GM13977 (cell line): ENCODE data around the gene ACCSL.

Source experiments
- DNase-seq: peaks from one replicate; pipeline ENCODE4 v3.0.0; 2012; ENCODE audit warnings: low spot score
- CTCF ChIP-seq: IDR thresholded peaks from 2 replicates; pipeline ENCODE4 v1.5.1; 2012; ENCODE audit warnings: mild to moderate bottlenecking, control low read depth; ENCODE audit not compliant: insufficient read depth; ENCODE audit errors: extremely low read depth, missing control alignments
- in situ Hi-C: fragments of 300-500 bp; cut with MboI; formaldehyde crosslinking; loops from one replicate; pipeline ENCODE4 v1.12.0; 2022; ENCODE audit warnings: low sequenced_read_pairs, low pct_unique_long_range_greater_than_20kb, mixed read lengths, inconsistent platforms; ENCODE audit not compliant: unreplicated experiment

ACCSL gene

DNA sequence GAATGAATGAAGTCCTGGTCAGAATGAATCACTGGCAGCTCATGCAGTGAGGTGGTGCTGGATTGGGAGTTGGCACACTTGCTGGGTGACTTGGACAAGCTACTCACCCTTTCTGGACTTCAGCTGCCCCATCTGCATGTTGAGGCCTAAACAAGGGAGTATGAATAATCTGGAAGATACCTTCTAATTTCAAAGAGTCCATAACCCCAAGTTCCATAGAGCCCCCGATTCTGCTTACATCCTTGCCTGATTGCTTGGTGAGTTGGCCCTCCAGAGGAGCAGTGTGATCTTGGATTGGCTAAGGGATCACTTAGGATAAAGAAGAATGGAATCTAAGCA is 18.3 kb upstream of the ACCSL start:
- in situ Hi-C loops, result no loop called here
- no peak for DNase-seq
- TF ChIP-seq CTCF, result no peak

DNA sequence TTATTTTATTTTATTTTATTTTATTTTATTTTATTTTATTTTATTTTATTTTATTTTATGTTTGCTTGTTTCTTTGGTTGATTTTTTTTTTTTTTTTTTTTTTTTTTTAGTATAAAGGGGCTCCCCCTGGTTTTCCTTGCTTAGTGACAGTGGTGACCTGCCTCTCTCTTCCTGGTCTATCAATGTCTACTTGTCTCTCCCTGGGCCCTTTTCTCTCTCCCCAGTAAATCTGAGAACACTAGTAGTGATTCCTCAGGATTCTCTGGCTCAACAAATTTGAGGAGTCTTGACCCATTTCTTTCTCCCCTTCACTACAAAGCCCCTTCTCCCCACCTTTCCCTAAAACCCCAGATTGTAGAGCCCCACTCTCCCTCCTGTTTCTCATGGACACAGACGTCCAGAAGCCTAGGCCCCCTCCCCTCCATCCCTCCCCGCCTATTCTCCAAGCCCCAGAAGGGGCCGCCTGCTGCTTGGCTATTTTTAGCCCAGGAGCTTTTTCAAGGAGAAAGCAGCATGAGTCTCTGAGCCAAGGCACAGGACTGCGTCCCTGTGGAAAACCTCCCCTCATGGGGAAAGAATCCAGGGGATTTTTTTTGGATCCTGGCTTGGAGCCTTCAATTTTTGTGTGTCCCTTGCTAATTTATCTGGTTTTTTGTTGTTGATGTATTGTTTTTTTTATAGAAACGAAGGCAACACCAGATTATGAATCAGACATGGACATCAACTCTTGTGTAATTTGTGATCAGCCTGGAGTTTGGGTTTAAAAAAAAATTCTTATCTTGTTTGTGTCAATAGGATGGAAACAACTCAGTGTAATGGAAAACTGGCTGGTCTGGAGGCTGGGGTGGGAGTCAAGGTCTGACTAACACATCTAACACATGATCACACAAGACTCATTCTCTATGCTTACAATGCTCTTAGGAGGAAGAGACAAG is 17.5 kb upstream of the ACCSL start:
- in situ Hi-C loops, result loop anchor here (10.0 kb wide), 1 partner anchor 145 kb away; the partner anchor contains the start of gene ALKBH3
- DNase-seq, result no peak
- TF ChIP-seq CTCF, result no peak

GRCh38 chr11:44030996-44031395 is 16.8 kb upstream of the ACCSL start:
- no peak for TF ChIP-seq CTCF
- no peak for DNase-seq
- in situ Hi-C loops, result loop anchor here (10.0 kb wide), 1 partner anchor 146 kb away; the partner anchor contains the start of gene ALKBH3

- TF ChIP-seq CTCF, result no peak
- no peak for DNase-seq
Observed at GRCh38 chr11:44031549-44031948, 16.2 kb upstream of the ACCSL start.

DNA sequence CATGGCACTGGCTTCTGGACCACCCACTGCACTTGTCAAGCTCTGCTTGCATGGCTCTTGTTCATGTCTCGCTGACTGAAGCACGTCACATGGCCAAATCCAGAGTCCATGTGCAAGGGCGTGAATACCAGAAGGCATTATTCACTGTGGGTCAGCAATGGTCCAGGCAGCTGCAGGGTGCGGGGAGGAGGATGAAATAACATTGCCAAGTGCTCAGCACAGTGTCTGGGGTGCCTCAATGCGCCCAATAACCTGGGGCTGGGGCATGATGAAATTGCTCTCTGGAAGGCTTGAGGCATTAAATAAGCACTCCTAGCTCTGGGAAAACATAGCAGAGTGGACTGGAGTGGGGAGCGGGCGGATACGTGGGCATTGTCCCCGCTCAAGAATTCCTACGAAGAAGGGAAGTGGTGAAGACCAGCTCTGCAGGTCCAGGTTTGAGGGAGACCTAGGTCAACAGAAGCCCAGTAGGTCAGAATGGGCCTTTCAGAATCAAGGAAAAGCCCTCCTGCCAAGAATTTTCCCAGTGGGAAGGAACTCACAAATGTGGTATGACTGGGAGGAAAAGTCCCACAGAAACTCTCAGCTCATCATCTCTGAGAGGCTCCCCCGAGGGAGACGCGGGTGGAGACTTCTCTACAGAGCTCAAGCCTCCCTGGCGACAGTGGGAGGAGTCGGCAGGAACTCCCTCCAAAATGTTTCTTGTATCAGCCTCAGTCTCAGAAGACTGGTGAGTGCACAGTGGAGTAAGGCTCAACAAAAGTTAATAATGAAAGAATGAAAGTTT is 15.3 kb upstream of the ACCSL start:
- TF ChIP-seq CTCF, result no peak
- in situ Hi-C loops, result loop anchor here (10.0 kb wide), 1 partner anchor 148 kb away; the partner anchor contains the start of gene ALKBH3
- DNase-seq, result no peak

More at GRCh38 chr11:44031549-44031948, 16.2 kb upstream of the ACCSL start:
- in situ Hi-C loops, result loop anchor here (10.0 kb wide), 1 partner anchor 147 kb away; the partner anchor contains the start of gene ALKBH3

GRCh38 chr11:44033411-44033850 is 14.3 kb upstream of the ACCSL start:
- DNase-seq, result no peak
- in situ Hi-C loops, result loop anchor here (10.0 kb wide), 1 partner anchor 149 kb away; the partner anchor contains the start of gene ALKBH3
- no peak for TF ChIP-seq CTCF
